GM12892 (cell line): ENCODE data around the gene TPD52L1.

ENCODE experiments used
- POLR2A ChIP-seq: IDR thresholded peaks from 2 replicates; pipeline ENCODE4 v1.6.1; 2011; ENCODE audit warnings: low read depth, low read length, control low read depth
- POLR2AphosphoS5 ChIP-seq: IDR thresholded peaks from 2 replicates; pipeline ENCODE4 v1.6.1; 2011; ENCODE audit warnings: low read depth, low read length, control low read depth
- TAF1 ChIP-seq: IDR thresholded peaks from 2 replicates; pipeline ENCODE4 v1.6.1; 2011; ENCODE audit warnings: low read depth, mild to moderate bottlenecking, control low read depth, low read length, borderline replicate concordance

- TF ChIP-seq POLR2A (no peak), TAF1 (no peak), POLR2AphosphoS5 (no peak)
Measured at GRCh38 chr6:125285936-125286335, 132.4 kb downstream of the TPD52L1 start.
